Right lobe of liver (tissue), 4 donors: ENCODE measurements around the gene GARIN3.

Experiments
- CTCF ChIP-seq, 4 donors: fragments of 200-600 bp in 3 of 4; fragments of 450-650 bp in 1 of 4; IDR thresholded peaks; one replicate each; pipeline versions ENCODE4 v1.5.1 to v1.8.0; 2016 to 2022; ENCODE audit warnings: antibody characterized with exemption in 4 of 4, mild to moderate bottlenecking in 2 of 4
- POLR2A ChIP-seq: fragments of 450-650 bp; IDR thresholded peaks from one replicate; pipeline ENCODE4 v1.6.1; 2017; ENCODE audit warnings: antibody characterized with exemption, mild to moderate bottlenecking
- donor health status: DM: no; HTN: no; CAD: no.
- donor health status: DM: no; HTN: no; CAD: no.
- donor health status: DM: no; HTN: yes; CAD: no.

GRCh38 chr5:157143127-157143971 is 22.7 kb downstream of the GARIN3 start:
- TF ChIP-seq CTCF (IDR thresholded peaks at IDR 0.05): no peak
- peak; percentile 14 for TF ChIP-seq POLR2A
